Endothelial cell of umbilical vein (primary cell): ENCODE data around the gene COPS3. TPM values are rescaled to one million over a fixed set of nuclear protein-coding genes. Genes with fewer than 3 reads are reported as not detected.

Source experiments
- BruUV-seq: library from RNA; stranded (reverse); fragments of 400-500 nt; replicated peaks from 2 replicates; lab custom pipeline; 2021; lab: Mats Ljungman, UMichigan
- CTCF ChIA-PET: fragments of 300-600, 350-600 bp; sonication (Branson Sonifier 250); formaldehyde crosslinking; loops from one replicate; lab custom pipeline; 2021; ENCODE audit warnings: antibody characterized with exemption, inconsistent platforms; lab: Charles Lee
- POLR2A ChIA-PET: fragments of 300-600, 350-600 bp; sonication (Branson Sonifier 250); formaldehyde crosslinking; loops from one replicate; lab custom pipeline; 2021; ENCODE audit warnings: antibody characterized with exemption, inconsistent platforms; lab: Charles Lee
- DNase-seq: peaks from one replicate; pipeline ENCODE4 v3.0.0-alpha.2; 2011; ENCODE audit warnings: low read depth, low spot score
- FAIRE-seq: peaks from 2 replicates; lab custom pipeline; 2011; peaks lifted over from hg19 to GRCh38; lab: Jason Lieb, UNC
- H2AFZ ChIP-seq: 2 replicates; pipeline ENCODE4 v1.6.0; 2012; ENCODE audit warnings: low read depth, low read length, control low read depth, inconsistent platforms
- H3K27ac ChIP-seq: 2 replicates; pipeline ENCODE4 v1.5.1; 2011; ENCODE audit warnings: low read depth, mild to moderate bottlenecking, control low read depth, low read length, moderate library complexity; ENCODE audit not compliant: insufficient read depth
- H3K27me3 ChIP-seq, 2 experiments: 2 replicates each; pipeline versions ENCODE4 v1.6.0 to v1.6.1; 2011; ENCODE audit warnings: low read length in 2 of 2, mixed read lengths in 1 of 2; ENCODE audit not compliant: control insufficient read depth in 2 of 2, insufficient read depth in 2 of 2
- H3K36me3 ChIP-seq, 2 experiments: 2 replicates in 1 of 2; 3 replicates in 1 of 2; pipeline ENCODE4 v1.5.1; 2011; ENCODE audit warnings: low read length in 2 of 2, mild to moderate bottlenecking in 1 of 2, moderate library complexity in 1 of 2; ENCODE audit not compliant: control insufficient read depth in 2 of 2, insufficient read depth in 2 of 2; ENCODE audit errors: extremely low read depth in 1 of 2
- H3K4me1 ChIP-seq: 3 replicates; pipeline ENCODE4 v1.5.1; 2011; ENCODE audit warnings: mild to moderate bottlenecking, low read length; ENCODE audit not compliant: control insufficient read depth, insufficient read depth; ENCODE audit errors: extremely low read depth
- H3K4me2 ChIP-seq: 2 replicates; pipeline ENCODE4 v1.6.1; 2011; ENCODE audit warnings: low read length, control low read depth, mixed read lengths; ENCODE audit not compliant: insufficient read depth
- H3K4me3 ChIP-seq, 3 experiments: fragments of 200-600 bp in 1 of 3; sonication (generic), shearing (Covaris generic) in 1 of 3; replicated peaks in 1 of 3; 2 replicates each; pipeline ENCODE4 v1.5.1; 2011 to 2016; ENCODE audit warnings: control low read depth in 3 of 3, low read length in 3 of 3, mild to moderate bottlenecking in 2 of 3, inconsistent platforms in 1 of 3, low read depth in 1 of 3, moderate library complexity in 1 of 3; ENCODE audit not compliant: insufficient read depth in 1 of 3
- H3K79me2 ChIP-seq: 2 replicates; pipeline ENCODE4 v1.6.0; 2012; ENCODE audit warnings: low read length, inconsistent platforms; ENCODE audit not compliant: control insufficient read depth, insufficient read depth
- H3K9ac ChIP-seq: replicated peaks from 2 replicates; pipeline ENCODE3; 2011; ENCODE audit warnings: low read length, control low read depth; ENCODE audit not compliant: insufficient read depth; ENCODE audit errors: extremely low read depth
- H3K9me1 ChIP-seq: replicated peaks from 3 replicates; pipeline ENCODE4 v1.6.0; 2011; ENCODE audit warnings: mild to moderate bottlenecking, low read length; ENCODE audit not compliant: control insufficient read depth, insufficient read depth; ENCODE audit errors: extremely low read depth
- H3K9me3 ChIP-seq: replicated peaks from 2 replicates; pipeline ENCODE4 v1.5.1; 2012; ENCODE audit warnings: low read length, inconsistent platforms; ENCODE audit not compliant: control insufficient read depth, insufficient read depth
- H4K20me1 ChIP-seq: replicated peaks from 2 replicates; pipeline ENCODE3; 2011; ENCODE audit warnings: mild to moderate bottlenecking, low read length; ENCODE audit not compliant: control insufficient read depth, insufficient read depth; ENCODE audit errors: extremely low read depth
- CTCF ChIP-seq, 2 donors: IDR thresholded peaks; 1 replicate in 1 of 2; 2 replicates in 1 of 2; pipeline ENCODE4 v1.5.1; 2011; ENCODE audit warnings: low read length in 2 of 2, mild to moderate bottlenecking in 2 of 2, moderate library complexity in 2 of 2, control low read depth in 1 of 2, inconsistent platforms in 1 of 2, low read depth in 1 of 2; ENCODE audit not compliant: insufficient read depth in 1 of 2; ENCODE audit errors: extremely low read depth in 1 of 2
- EZH2 ChIP-seq: IDR thresholded peaks from 2 replicates; pipeline ENCODE4 v1.6.1; 2012; ENCODE audit warnings: borderline replicate concordance, low read depth, mild to moderate bottlenecking, moderate library complexity, low read length, inconsistent platforms; ENCODE audit not compliant: severe bottlenecking
- FOS ChIP-seq: IDR thresholded peaks from 2 replicates; pipeline ENCODE4 v1.6.1; 2011; ENCODE audit warnings: mild to moderate bottlenecking, low read length, moderate library complexity, borderline replicate concordance; ENCODE audit not compliant: insufficient read depth
- JUN ChIP-seq: IDR thresholded peaks from 2 replicates; pipeline ENCODE4 v1.6.1; 2011; ENCODE audit warnings: borderline replicate concordance, low read depth; ENCODE audit not compliant: insufficient read length, insufficient read depth
- MAX ChIP-seq: IDR thresholded peaks from 2 replicates; pipeline ENCODE4 v1.6.1; 2011; ENCODE audit not compliant: insufficient read depth, insufficient read length
- POLR2A ChIP-seq: IDR thresholded peaks from 2 replicates; pipeline ENCODE4 v1.6.1; 2012; ENCODE audit warnings: low read depth, mild to moderate bottlenecking, control low read depth, low read length
- POLR2AphosphoS5 ChIP-seq: IDR thresholded peaks from 2 replicates; pipeline ENCODE4 v1.6.1; 2012; ENCODE audit warnings: low read depth, mild to moderate bottlenecking, control low read depth, low read length, moderate library complexity; ENCODE audit not compliant: insufficient read depth
- dilution Hi-C: fragments of 300-500 bp; cut with MboI; formaldehyde crosslinking; loops from one replicate; pipeline ENCODE4 v1.15.0; 2019; ENCODE audit warnings: low sequenced_read_pairs; ENCODE audit not compliant: extremely low pct_ligation_motif_present
- intact Hi-C: fragments of 100-400 bp; cut with micrococcal nuclease; formaldehyde crosslinking; loops from one replicate; pipeline ENCODE4 v1.10.0; 2022
- polyA plus RNA-seq, 4 experiments: library from polyadenylated mRNA; depleted of rRNA in 3 of 4; stranded (reverse) in 3 of 4; unstranded in 1 of 4; fragments of >200 nt; gene quantifications; 2 replicates each; pipeline versions ENCODE4 v1.2.1 to v1.2.3, GENCODE V29; 2011 to 2012; ENCODE audit warnings: missing spikeins in 1 of 4
- total RNA-seq: library from RNA; stranded (reverse); gene quantifications from 2 replicates; pipeline ENCODE4 v1.2.3, GENCODE V29; 2021

COPS3 gene
- total and polyA plus RNA-seq, 2 donors (not counting 3 experiments of a cell fraction or from before 2014, with no cell fraction given): 54.8 to 80.9 TPM

DNA sequence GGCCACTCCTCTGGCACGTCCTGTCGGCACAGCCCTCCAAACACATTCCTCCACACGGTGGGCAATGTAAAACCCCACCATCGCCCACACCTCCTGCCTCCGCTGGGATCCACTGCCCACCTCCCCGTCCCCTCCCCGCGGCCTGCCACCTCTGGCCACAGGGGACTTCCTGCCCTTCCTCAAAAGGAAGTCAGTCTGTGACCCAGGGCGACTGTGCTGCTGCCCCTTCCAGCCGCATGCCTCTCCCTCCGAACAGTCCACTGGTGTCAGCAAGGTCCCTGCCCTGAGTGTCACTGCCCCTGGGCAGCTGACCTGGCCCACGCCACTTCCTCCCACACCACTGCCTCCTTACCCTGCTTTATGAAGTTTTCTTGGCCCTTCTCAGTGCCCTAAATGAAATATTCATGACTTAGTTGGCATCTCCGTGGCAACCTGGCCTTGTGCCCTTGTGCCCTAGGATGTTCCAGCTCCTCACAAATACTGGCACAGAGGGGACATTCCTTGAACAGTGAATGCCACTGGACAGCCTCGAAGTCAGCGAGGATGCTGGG is 76.9 kb downstream of the COPS3 start:
- no TSS peak for BruUV-seq
- Histone ChIP-seq H3K4me1 (peaks cover 13% of the 10 kb centered on the region), H3K79me2 (no peaks in the 10 kb centered on the region), H3K9ac (no peak overlapping the region), H3K4me3 (no peak overlapping the region), H3K36me3 (no peaks in the 10 kb centered on the region), H3K27ac (no peak overlapping the region), H3K4me2 (no peak overlapping the region), H4K20me1 (no peaks in the 10 kb centered on the region), H2AFZ (no peak overlapping the region), H3K9me3 (no peaks in the 10 kb centered on the region), H3K9me1 (no peaks in the 10 kb centered on the region), H3K27me3 (no peaks in the 10 kb centered on the region)
- ChIA-PET CTCF (interaction anchor here (2.5 kb wide), 1 partner anchor 63 kb away, joined by 8 read pairs; no protein-coding TSS in a partner anchor), POLR2A (no interaction called here)
- dilution Hi-C loops: no loop called here
- intact Hi-C loops: no loop called here
- no peak for FAIRE-seq
- no peak for DNase-seq
- no peak for TF ChIP-seq EZH2
- TF ChIP-seq JUN: no peak
- TF ChIP-seq POLR2A: no peak
- TF ChIP-seq MAX: no peak
- TF ChIP-seq POLR2AphosphoS5: no peak
- TF ChIP-seq CTCF (IDR thresholded peaks at IDR 0.05; ENCODE audit: extremely low read depth in 1 of 2, insufficient read depth in 1 of 2, low read depth in 1 of 2, low read length in 2 of 2): no peak
- no peak for TF ChIP-seq FOS
